GM23338 (cell line): ENCODE measurements around the gene GLRA1. TPM values are rescaled to one million over a fixed set of nuclear protein-coding genes. Genes with fewer than 3 reads are reported as not detected.

Experiments
- ATAC-seq: fragments of 200-7000 bp; cut with Tn5 transposase; 3 replicates; pipeline ENCODE4 v1.9.1; 2020
- DNase-seq: peaks from one replicate; pipeline ENCODE4 v3.0.0-alpha.2; 2015; ENCODE audit warnings: low spot score
- H2AFZ ChIP-seq: fragments of 200-600 bp; sonication (generic); 2 replicates; pipeline ENCODE4 v1.8.0; 2016; ENCODE audit warnings: antibody characterized with exemption, mild to moderate bottlenecking, moderate library complexity
- H3F3A ChIP-seq: fragments of 200-600 bp; sonication (generic); replicated peaks from 2 replicates; pipeline ENCODE4 v1.8.0; 2017; ENCODE audit warnings: antibody characterized with exemption, mixed run types, low read depth
- H3K27ac ChIP-seq: fragments of 200-600 bp; sonication (generic); 2 replicates; pipeline ENCODE4 v1.6.1; 2016; ENCODE audit warnings: low read depth
- H3K27me3 ChIP-seq: fragments of 200-600 bp; sonication (generic); 2 replicates; pipeline ENCODE4 v1.8.0; 2016; ENCODE audit warnings: mild to moderate bottlenecking, mixed run types, moderate library complexity; ENCODE audit not compliant: insufficient read depth
- H3K36me3 ChIP-seq: fragments of 200-600 bp; sonication (generic); 2 replicates; pipeline ENCODE4 v1.8.0; 2016; ENCODE audit warnings: mild to moderate bottlenecking; ENCODE audit not compliant: insufficient read depth
- H3K4me1 ChIP-seq: fragments of 200-600 bp; sonication (generic); 2 replicates; pipeline ENCODE4 v1.8.0; 2016; ENCODE audit warnings: mild to moderate bottlenecking, moderate library complexity; ENCODE audit not compliant: insufficient read depth
- H3K4me2 ChIP-seq: fragments of 200-600 bp; sonication (generic); 2 replicates; pipeline ENCODE4 v1.7.1; 2017; ENCODE audit warnings: mixed run types
- H3K4me3 ChIP-seq: fragments of 200-600 bp; sonication (generic); 2 replicates; pipeline ENCODE4 v1.6.1; 2016; ENCODE audit warnings: mixed run types
- H3K79me2 ChIP-seq: fragments of 200-600 bp; sonication (generic); replicated peaks from 2 replicates; pipeline ENCODE4 v1.8.0; 2017; ENCODE audit warnings: mild to moderate bottlenecking; ENCODE audit not compliant: insufficient read depth
- H3K9me2 ChIP-seq: fragments of 200-600 bp; sonication (generic); 2 replicates; pipeline ENCODE4 v1.8.0; 2017; ENCODE audit not compliant: insufficient read depth
- H4K20me1 ChIP-seq: fragments of 200-600 bp; sonication (generic); replicated peaks from 2 replicates; pipeline ENCODE4 v1.8.0; 2017; ENCODE audit warnings: mild to moderate bottlenecking; ENCODE audit not compliant: insufficient read depth
- H3K27ac Mint-ChIP-seq: 2 replicates; pipeline ENCODE4 v1.8.0; 2020; ENCODE audit warnings: inconsistent platforms, mild to moderate bottlenecking, moderate library complexity, mixed read lengths
- H3K27me3 Mint-ChIP-seq: 3 replicates; pipeline ENCODE4 v1.8.0; 2022; ENCODE audit warnings: low read depth, mild to moderate bottlenecking, moderate library complexity, mixed read lengths, inconsistent platforms; ENCODE audit not compliant: insufficient read depth, poor library complexity
- H3K36me3 Mint-ChIP-seq: 3 replicates; pipeline ENCODE4 v1.8.0; 2021; ENCODE audit warnings: low read depth, mild to moderate bottlenecking, inconsistent platforms, moderate library complexity, mixed read lengths
- H3K4me1 Mint-ChIP-seq: 3 replicates; pipeline ENCODE4 v1.8.0; 2020; ENCODE audit warnings: mild to moderate bottlenecking, inconsistent platforms, mixed read lengths
- H3K4me3 Mint-ChIP-seq: 3 replicates; pipeline ENCODE4 v1.8.0; 2021; ENCODE audit warnings: moderate library complexity, mild to moderate bottlenecking, inconsistent platforms, mixed read lengths
- H3K9me3 Mint-ChIP-seq: 3 replicates; pipeline ENCODE4 v1.8.0; 2020; ENCODE audit warnings: moderate library complexity, mild to moderate bottlenecking, inconsistent platforms, mixed read lengths
- CREB1 ChIP-seq: fragments of 250-450 bp; sonication (Bioruptor Pico); IDR thresholded peaks from 2 replicates; pipeline ENCODE4 v1.5.0; 2020; ENCODE audit warnings: low read depth, mild to moderate bottlenecking, moderate library complexity
- EZH2 ChIP-seq: fragments of 200-600 bp; sonication (generic); IDR thresholded peaks from one replicate; pipeline ENCODE4 v1.8.0; 2017; ENCODE audit warnings: antibody characterized with exemption, mild to moderate bottlenecking, low read depth; ENCODE audit not compliant: unreplicated experiment
- EZH2phosphoT487 ChIP-seq: fragments of 200-600 bp; sonication (generic); IDR thresholded peaks from one replicate; pipeline ENCODE4 v1.8.1; 2018; ENCODE audit warnings: antibody characterized with exemption; ENCODE audit not compliant: unreplicated experiment
- JUNB ChIP-seq: IDR thresholded peaks from one replicate; pipeline ENCODE4 v1.6.1; 2016; ENCODE audit warnings: antibody characterized with exemption; ENCODE audit not compliant: unreplicated experiment
- NANOG ChIP-seq: IDR thresholded peaks from 2 replicates; pipeline ENCODE4 v1.6.1; 2016; ENCODE audit warnings: antibody characterized with exemption, borderline replicate concordance
- POLR2AphosphoS5 ChIP-seq: IDR thresholded peaks from 2 replicates; pipeline ENCODE4 v1.6.1; 2016; ENCODE audit warnings: antibody characterized with exemption, low read depth
- STAT1 ChIP-seq: IDR thresholded peaks from one replicate; pipeline ENCODE4 v1.6.1; 2016; ENCODE audit warnings: antibody characterized with exemption; ENCODE audit not compliant: unreplicated experiment
- ZNF114 ChIP-seq: fragments of 250-450 bp; sonication (Bioruptor Pico); IDR thresholded peaks from 2 replicates; pipeline ENCODE4 v1.5.0; 2020; ENCODE audit warnings: mild to moderate bottlenecking, moderate library complexity
- ZNF331 ChIP-seq: fragments of 250-450 bp; sonication (Bioruptor Pico); IDR thresholded peaks from 2 replicates; pipeline ENCODE4 v1.5.0; 2020; ENCODE audit warnings: low read depth, mild to moderate bottlenecking, moderate library complexity
- polyA plus RNA-seq: library from polyadenylated mRNA; unstranded; fragments of >200 nt; fragmentation: Nextera tagmentation; extraction: Ambion mirVana; gene quantifications from 2 replicates; pipeline ENCODE4 v1.2.1, GENCODE V29; 2016
- total RNA-seq: library from RNA; depleted of rRNA; stranded (reverse); fragments of >200 nt; shearing (Covaris generic); gene quantifications from 2 replicates; pipeline ENCODE4 v1.2.3, GENCODE V29; 2014
- TF ChIP-seq, protein P1 (sequence below): IDR thresholded peaks from one replicate; pipeline ENCODE4 v1.6.1; 2018; ENCODE audit warnings: antibody characterized with exemption; ENCODE audit not compliant: unreplicated experiment
- TF ChIP-seq, protein P2 (sequence below): IDR thresholded peaks from 2 replicates; pipeline ENCODE4 v1.6.1; 2016; ENCODE audit warnings: antibody characterized with exemption
- TF ChIP-seq, protein P3 (sequence below): fragments of 250-450 bp; sonication (Bioruptor Pico); IDR thresholded peaks from 2 replicates; pipeline ENCODE4 v1.5.0; 2020; ENCODE audit warnings: mild to moderate bottlenecking, moderate library complexity
- TF ChIP-seq, protein P4 (sequence below), 2 experiments: fragments of 200-600 bp in 1 of 2; sonication (generic) in 1 of 2; conservative IDR thresholded peaks; 2 replicates each; pipeline versions ENCODE4 v1.5.1 to v1.6.1; 2016 to 2017; ENCODE audit warnings: antibody characterized with exemption in 2 of 2, low read depth in 2 of 2, mild to moderate bottlenecking in 2 of 2, moderate library complexity in 1 of 2

GLRA1 gene
- total and polyA plus RNA-seq, 2 experiments from 2014 or later: not detected

DNA sequence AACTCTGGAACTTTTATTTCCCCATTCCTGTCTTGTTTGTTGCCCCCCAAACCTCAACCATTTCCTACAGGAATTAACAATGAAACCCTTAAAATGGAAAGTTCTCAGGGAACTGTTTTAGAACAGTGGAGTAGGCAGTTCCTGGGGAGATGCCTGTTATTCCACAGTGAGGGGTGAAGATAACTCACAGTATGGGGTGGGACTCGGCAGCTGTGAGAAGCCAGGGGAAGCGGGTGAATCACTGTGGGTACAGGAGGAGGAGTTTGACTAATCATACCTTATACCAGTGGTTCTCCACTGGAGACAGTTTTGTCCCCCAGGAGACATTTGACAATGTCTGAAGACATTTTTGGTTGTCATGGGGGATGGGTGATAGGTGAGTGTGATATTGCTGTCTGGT, 36.9 kb upstream of the GLRA1 start:
- Histone ChIP-seq H3K4me1 (no peaks in the 10 kb centered on the region; the same call in 1 of the 2 replicates), H3K27me3 (no peaks in the 10 kb centered on the region), H3K79me2 (no peaks in the 10 kb centered on the region), H3K4me2 (no peak overlapping the region), H3F3A (no peaks in the 10 kb centered on the region), H3K9me2 (no peaks in the 10 kb centered on the region), H4K20me1 (no peaks in the 10 kb centered on the region), H3K36me3 (no peaks in the 10 kb centered on the region; the same call in 1 of the 2 replicates), H3K4me3 (no peak overlapping the region), H3K27ac (no peak overlapping the region), H2AFZ (no peak overlapping the region)
- Mint-ChIP-seq H3K27me3 (peaks cover 7% of the 10 kb centered on the region), H3K4me1 (peaks cover 16% of the 10 kb centered on the region), H3K9me3 (no peaks in the 10 kb centered on the region), H3K27ac (no peak overlapping the region), H3K36me3 (no peaks in the 10 kb centered on the region), H3K4me3 (no peak overlapping the region)
- TF ChIP-seq, protein P1, sequence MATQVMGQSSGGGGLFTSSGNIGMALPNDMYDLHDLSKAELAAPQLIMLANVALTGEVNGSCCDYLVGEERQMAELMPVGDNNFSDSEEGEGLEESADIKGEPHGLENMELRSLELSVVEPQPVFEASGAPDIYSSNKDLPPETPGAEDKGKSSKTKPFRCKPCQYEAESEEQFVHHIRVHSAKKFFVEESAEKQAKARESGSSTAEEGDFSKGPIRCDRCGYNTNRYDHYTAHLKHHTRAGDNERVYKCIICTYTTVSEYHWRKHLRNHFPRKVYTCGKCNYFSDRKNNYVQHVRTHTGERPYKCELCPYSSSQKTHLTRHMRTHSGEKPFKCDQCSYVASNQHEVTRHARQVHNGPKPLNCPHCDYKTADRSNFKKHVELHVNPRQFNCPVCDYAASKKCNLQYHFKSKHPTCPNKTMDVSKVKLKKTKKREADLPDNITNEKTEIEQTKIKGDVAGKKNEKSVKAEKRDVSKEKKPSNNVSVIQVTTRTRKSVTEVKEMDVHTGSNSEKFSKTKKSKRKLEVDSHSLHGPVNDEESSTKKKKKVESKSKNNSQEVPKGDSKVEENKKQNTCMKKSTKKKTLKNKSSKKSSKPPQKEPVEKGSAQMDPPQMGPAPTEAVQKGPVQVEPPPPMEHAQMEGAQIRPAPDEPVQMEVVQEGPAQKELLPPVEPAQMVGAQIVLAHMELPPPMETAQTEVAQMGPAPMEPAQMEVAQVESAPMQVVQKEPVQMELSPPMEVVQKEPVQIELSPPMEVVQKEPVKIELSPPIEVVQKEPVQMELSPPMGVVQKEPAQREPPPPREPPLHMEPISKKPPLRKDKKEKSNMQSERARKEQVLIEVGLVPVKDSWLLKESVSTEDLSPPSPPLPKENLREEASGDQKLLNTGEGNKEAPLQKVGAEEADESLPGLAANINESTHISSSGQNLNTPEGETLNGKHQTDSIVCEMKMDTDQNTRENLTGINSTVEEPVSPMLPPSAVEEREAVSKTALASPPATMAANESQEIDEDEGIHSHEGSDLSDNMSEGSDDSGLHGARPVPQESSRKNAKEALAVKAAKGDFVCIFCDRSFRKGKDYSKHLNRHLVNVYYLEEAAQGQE: no peak
- TF ChIP-seq, protein P2, sequence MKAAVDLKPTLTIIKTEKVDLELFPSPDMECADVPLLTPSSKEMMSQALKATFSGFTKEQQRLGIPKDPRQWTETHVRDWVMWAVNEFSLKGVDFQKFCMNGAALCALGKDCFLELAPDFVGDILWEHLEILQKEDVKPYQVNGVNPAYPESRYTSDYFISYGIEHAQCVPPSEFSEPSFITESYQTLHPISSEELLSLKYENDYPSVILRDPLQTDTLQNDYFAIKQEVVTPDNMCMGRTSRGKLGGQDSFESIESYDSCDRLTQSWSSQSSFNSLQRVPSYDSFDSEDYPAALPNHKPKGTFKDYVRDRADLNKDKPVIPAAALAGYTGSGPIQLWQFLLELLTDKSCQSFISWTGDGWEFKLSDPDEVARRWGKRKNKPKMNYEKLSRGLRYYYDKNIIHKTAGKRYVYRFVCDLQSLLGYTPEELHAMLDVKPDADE: no peak
- no peak for TF ChIP-seq POLR2AphosphoS5
- TF ChIP-seq ZNF331: no peak
- TF ChIP-seq NANOG: no peak
- TF ChIP-seq, protein P3, sequence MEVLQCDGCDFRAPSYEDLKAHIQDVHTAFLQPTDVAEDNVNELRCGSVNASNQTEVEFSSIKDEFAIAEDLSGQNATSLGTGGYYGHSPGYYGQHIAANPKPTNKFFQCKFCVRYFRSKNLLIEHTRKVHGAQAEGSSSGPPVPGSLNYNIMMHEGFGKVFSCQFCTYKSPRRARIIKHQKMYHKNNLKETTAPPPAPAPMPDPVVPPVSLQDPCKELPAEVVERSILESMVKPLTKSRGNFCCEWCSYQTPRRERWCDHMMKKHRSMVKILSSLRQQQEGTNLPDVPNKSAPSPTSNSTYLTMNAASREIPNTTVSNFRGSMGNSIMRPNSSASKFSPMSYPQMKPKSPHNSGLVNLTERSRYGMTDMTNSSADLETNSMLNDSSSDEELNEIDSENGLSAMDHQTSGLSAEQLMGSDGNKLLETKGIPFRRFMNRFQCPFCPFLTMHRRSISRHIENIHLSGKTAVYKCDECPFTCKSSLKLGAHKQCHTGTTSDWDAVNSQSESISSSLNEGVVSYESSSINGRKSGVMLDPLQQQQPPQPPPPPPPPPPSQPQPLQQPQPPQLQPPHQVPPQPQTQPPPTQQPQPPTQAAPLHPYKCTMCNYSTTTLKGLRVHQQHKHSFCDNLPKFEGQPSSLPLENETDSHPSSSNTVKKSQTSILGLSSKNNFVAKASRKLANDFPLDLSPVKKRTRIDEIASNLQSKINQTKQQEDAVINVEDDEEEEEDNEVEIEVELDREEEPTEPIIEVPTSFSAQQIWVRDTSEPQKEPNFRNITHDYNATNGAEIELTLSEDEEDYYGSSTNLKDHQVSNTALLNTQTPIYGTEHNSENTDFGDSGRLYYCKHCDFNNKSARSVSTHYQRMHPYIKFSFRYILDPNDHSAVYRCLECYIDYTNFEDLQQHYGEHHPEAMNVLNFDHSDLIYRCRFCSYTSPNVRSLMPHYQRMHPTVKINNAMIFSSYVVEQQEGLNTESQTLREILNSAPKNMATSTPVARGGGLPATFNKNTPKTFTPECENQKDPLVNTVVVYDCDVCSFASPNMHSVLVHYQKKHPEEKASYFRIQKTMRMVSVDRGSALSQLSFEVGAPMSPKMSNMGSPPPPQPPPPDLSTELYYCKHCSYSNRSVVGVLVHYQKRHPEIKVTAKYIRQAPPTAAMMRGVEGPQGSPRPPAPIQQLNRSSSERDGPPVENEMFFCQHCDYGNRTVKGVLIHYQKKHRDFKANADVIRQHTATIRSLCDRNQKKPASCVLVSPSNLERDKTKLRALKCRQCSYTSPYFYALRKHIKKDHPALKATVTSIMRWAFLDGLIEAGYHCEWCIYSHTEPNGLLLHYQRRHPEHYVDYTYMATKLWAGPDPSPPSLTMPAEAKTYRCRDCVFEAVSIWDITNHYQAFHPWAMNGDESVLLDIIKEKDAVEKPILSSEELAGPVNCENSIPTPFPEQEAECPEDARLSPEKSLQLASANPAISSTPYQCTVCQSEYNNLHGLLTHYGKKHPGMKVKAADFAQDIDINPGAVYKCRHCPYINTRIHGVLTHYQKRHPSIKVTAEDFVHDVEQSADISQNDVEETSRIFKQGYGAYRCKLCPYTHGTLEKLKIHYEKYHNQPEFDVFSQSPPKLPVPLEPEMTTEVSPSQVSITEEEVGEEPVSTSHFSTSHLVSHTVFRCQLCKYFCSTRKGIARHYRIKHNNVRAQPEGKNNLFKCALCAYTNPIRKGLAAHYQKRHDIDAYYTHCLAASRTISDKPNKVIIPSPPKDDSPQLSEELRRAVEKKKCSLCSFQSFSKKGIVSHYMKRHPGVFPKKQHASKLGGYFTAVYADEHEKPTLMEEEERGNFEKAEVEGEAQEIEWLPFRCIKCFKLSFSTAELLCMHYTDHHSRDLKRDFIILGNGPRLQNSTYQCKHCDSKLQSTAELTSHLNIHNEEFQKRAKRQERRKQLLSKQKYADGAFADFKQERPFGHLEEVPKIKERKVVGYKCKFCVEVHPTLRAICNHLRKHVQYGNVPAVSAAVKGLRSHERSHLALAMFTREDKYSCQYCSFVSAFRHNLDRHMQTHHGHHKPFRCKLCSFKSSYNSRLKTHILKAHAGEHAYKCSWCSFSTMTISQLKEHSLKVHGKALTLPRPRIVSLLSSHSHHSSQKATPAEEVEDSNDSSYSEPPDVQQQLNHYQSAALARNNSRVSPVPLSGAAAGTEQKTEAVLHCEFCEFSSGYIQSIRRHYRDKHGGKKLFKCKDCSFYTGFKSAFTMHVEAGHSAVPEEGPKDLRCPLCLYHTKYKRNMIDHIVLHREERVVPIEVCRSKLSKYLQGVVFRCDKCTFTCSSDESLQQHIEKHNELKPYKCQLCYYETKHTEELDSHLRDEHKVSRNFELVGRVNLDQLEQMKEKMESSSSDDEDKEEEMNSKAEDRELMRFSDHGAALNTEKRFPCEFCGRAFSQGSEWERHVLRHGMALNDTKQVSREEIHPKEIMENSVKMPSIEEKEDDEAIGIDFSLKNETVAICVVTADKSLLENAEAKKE (CRISPR knock-in tag): no peak
- TF ChIP-seq EZH2phosphoT487: no peak
- TF ChIP-seq CREB1 (CRISPR knock-in tag): no peak
- no peak for TF ChIP-seq EZH2
- TF ChIP-seq STAT1: no peak
- TF ChIP-seq, protein P4, sequence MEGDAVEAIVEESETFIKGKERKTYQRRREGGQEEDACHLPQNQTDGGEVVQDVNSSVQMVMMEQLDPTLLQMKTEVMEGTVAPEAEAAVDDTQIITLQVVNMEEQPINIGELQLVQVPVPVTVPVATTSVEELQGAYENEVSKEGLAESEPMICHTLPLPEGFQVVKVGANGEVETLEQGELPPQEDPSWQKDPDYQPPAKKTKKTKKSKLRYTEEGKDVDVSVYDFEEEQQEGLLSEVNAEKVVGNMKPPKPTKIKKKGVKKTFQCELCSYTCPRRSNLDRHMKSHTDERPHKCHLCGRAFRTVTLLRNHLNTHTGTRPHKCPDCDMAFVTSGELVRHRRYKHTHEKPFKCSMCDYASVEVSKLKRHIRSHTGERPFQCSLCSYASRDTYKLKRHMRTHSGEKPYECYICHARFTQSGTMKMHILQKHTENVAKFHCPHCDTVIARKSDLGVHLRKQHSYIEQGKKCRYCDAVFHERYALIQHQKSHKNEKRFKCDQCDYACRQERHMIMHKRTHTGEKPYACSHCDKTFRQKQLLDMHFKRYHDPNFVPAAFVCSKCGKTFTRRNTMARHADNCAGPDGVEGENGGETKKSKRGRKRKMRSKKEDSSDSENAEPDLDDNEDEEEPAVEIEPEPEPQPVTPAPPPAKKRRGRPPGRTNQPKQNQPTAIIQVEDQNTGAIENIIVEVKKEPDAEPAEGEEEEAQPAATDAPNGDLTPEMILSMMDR (conservative IDR thresholded peaks at IDR 0.05; ENCODE audit: low read depth in 2 of 2): no peak
- no peak for TF ChIP-seq JUNB
- TF ChIP-seq ZNF114 (CRISPR knock-in tag): no peak
- DNase-seq (no peak), ATAC-seq (peak; percentile 71; the same call in 2 of the 3 replicates)
